ENCODE measurements around the gene PIK3R1. TPM values are rescaled to one million over a fixed set of nuclear protein-coding genes. Genes with fewer than 3 reads are reported as not detected.

PIK3R1 gene
- total RNA-seq, 1 experiment from 2014 or later = 11.3 TPM

- no peak for TF ChIP-seq CTCF (conservative IDR thresholded peaks at IDR 0.05)
- no peak overlapping the region for H2BK5ac ChIP-seq (ENCODE audit: insufficient read length, low read length)
- H3K23me2 ChIP-seq (ENCODE audit: insufficient read length, low read depth, low read length, poor library complexity, severe bottlenecking) = no peaks in the 10 kb centered on the region
- H3K9ac ChIP-seq (ENCODE audit: extremely low read depth, insufficient read length, low read length) = no peak overlapping the region
- H4K91ac ChIP-seq (ENCODE audit: insufficient read length, low read depth, low read length) = no peak overlapping the region
- no peak overlapping the region for H2BK15ac ChIP-seq (ENCODE audit: low read depth, low read length)
- H3K14ac ChIP-seq (ENCODE audit: insufficient read depth, low read length) = no peak overlapping the region
- Mint-ChIP-seq H3K4me3 (peak overlapping the region in 1 of 2 experiments; percentile 41; a peak in 1 of 5 replicates), H3K9me3 (no peaks in the 10 kb centered on the region; a peak in 1 of 5 replicates), H3K27ac (peak overlapping the region in 2 of 3 experiments; percentile 18 to 71; a peak in 4 of 7 replicates), H3K4me1 (peaks cover 23 to 26% of the 10 kb centered on the region in 2 experiments), H3K36me3 (ENCODE audit: insufficient read depth in 1 of 3, low read depth in 3 of 3) (no peaks in the 10 kb centered on the region), H3K27me3 (ENCODE audit: low read depth) (no peaks in the 10 kb centered on the region)
- no peak for DNase-seq
- no peak overlapping the region for H3K4me2 ChIP-seq (ENCODE audit: insufficient read depth, insufficient read length, low read length)
- no peaks in the 10 kb centered on the region for H3K79me2 ChIP-seq (ENCODE audit: insufficient read depth, low read length)
- WGBS (ENCODE audit: extremely low coverage, insufficient read length, low lambda C conversion rate) = 100% methylated on average over 1 of the region's 10 CpGs
- H3K79me1 ChIP-seq (ENCODE audit: insufficient read depth, low read depth, low read length, poor library complexity, severe bottlenecking) = no peaks in the 10 kb centered on the region
- H3T11ph ChIP-seq (ENCODE audit: low read length) = no peak overlapping the region
- no peak overlapping the region for H4K5ac ChIP-seq (ENCODE audit: insufficient read length, low read depth, low read length)
- H4K8ac ChIP-seq (replicated peaks; ENCODE audit: insufficient read length, low read depth, low read length) = no peak overlapping the region
- H2BK12ac ChIP-seq (ENCODE audit: insufficient read length, low read depth, low read length) = no peak overlapping the region
- H3K4me1 ChIP-seq (ENCODE audit: insufficient read depth, low read length) = peaks cover 2% of the 10 kb centered on the region; the same call in 1 of the 2 replicates
- no peaks in the 10 kb centered on the region for H4K20me1 ChIP-seq (ENCODE audit: control insufficient read depth, insufficient read depth, insufficient read length)
- H3K56ac ChIP-seq (ENCODE audit: insufficient read length, low read depth, low read length) = no peak overlapping the region
- no peak overlapping the region for H2AFZ ChIP-seq (ENCODE audit: low read length)
- no peak overlapping the region for H3K18ac ChIP-seq (ENCODE audit: insufficient read length, low read depth, low read length)
- H3K23ac ChIP-seq (ENCODE audit: insufficient read length, low read depth, low read length) = no peak overlapping the region
- H2BK20ac ChIP-seq (ENCODE audit: low read depth, low read length, poor library complexity, severe bottlenecking) = no peak overlapping the region
- no peak overlapping the region for H3K27ac ChIP-seq (ENCODE audit: insufficient read length, low read depth, low read length)
- H3K9me3 ChIP-seq (ENCODE audit: control insufficient read depth, low read depth, low read length) = no peaks in the 10 kb centered on the region
- no peaks in the 10 kb centered on the region; the same call in 1 of the 2 replicates for H3K27me3 ChIP-seq (ENCODE audit: insufficient read depth, low read length)
- no peak overlapping the region for H2AK5ac ChIP-seq (ENCODE audit: insufficient read length, low read length)
- H3K4ac ChIP-seq (ENCODE audit: low read depth, low read length) = no peak overlapping the region
- H2BK120ac ChIP-seq (ENCODE audit: low read depth, low read length, poor library complexity, severe bottlenecking) = no peak overlapping the region
These were observed 44.6 kb upstream of the PIK3R1 start for GRCh38 chr5:68170826-68171558.

Measured in H9 (cell line).